OCI-LY3 (cell line): Measurements from ENCODE around the gene PAX2.

ENCODE experiments used
- CTCF ChIP-seq: fragments of 200-600, 300-600 bp; sonication (generic); IDR thresholded peaks from 2 replicates; pipeline ENCODE4 v1.5.1; 2014; ENCODE audit warnings: antibody characterized with exemption, low read length, low read depth
- EZH2phosphoT487 ChIP-seq: fragments of 200-600 bp; shearing (Covaris generic); IDR thresholded peaks from 2 replicates; pipeline ENCODE4 v1.6.1; 2018; ENCODE audit warnings: antibody characterized with exemption, mixed run types, low read depth

GRCh38 chr10:100800931-100801330 is 55.5 kb downstream of the PAX2 start:
- TF ChIP-seq CTCF (no peak), EZH2phosphoT487 (no peak)
